H54 (cell line): ENCODE data around the gene SBK2.

ENCODE experiments used
- DNase-seq: peaks from one replicate; pipeline ENCODE4 v3.0.0; 2011; ENCODE audit warnings: low spot score, mixed read lengths; ENCODE audit not compliant: insufficient read length
- FAIRE-seq: peaks from 3 replicates; lab custom pipeline; 2011; peaks lifted over from hg19 to GRCh38; lab: Jason Lieb, UNC
- POLR2A ChIP-seq: IDR thresholded peaks from 2 replicates; pipeline ENCODE4 v1.6.1; 2011; ENCODE audit warnings: low read depth, mild to moderate bottlenecking, low read length

Gene SBK2

GRCh38 chr19:55546822-55547614 lies 10.1 kb upstream of the SBK2 start:
- peak; percentile 33 for FAIRE-seq

GRCh38 chr19:55546011-55546410 lies 9.1 kb upstream of the SBK2 start:
- DNase-seq (no peak), FAIRE-seq (no peak)
- TF ChIP-seq POLR2A: no peak

More at GRCh38 chr19:55546822-55547614, 10.1 kb upstream of the SBK2 start:
- DNase-seq: peak; percentile 95
- no peak for TF ChIP-seq POLR2A

- FAIRE-seq: no peak
- DNase-seq: no peak
- TF ChIP-seq POLR2A: no peak
Observed at GRCh38 chr19:55545443-55545842, 8.5 kb upstream of the SBK2 start, which contains the start of gene SBK3. Gene SBK3 (minus strand): TSS chr19:55545543. CDS start chr19:55545543, 0 bp downstream.

- TF ChIP-seq POLR2A: no peak
- FAIRE-seq (no peak), DNase-seq (no peak)
Observed at GRCh38 chr19:55544776-55545439, 8.0 kb upstream of the SBK2 start.

- no peak for DNase-seq
- no peak for FAIRE-seq
- no peak for TF ChIP-seq POLR2A
Observed at GRCh38 chr19:55544014-55544413, 7.1 kb upstream of the SBK2 start.

GRCh38 chr19:55543567-55543966 lies 6.6 kb upstream of the SBK2 start:
- DNase-seq: no peak
- TF ChIP-seq POLR2A: no peak
- FAIRE-seq: no peak

GRCh38 chr19:55542292-55542855 lies 5.4 kb upstream of the SBK2 start:
- TF ChIP-seq POLR2A: no peak
- FAIRE-seq (no peak), DNase-seq (no peak)

- no peak for FAIRE-seq
- no peak for DNase-seq
- TF ChIP-seq POLR2A: no peak
Observed at GRCh38 chr19:55541091-55541490, 4.2 kb upstream of the SBK2 start.

- no peak for DNase-seq
- TF ChIP-seq POLR2A: no peak
- FAIRE-seq: no peak
Observed at GRCh38 chr19:55540619-55541018, 3.7 kb upstream of the SBK2 start.

- no peak for DNase-seq
- TF ChIP-seq POLR2A: no peak
- FAIRE-seq: no peak
Observed at GRCh38 chr19:55539090-55539984, 2.4 kb upstream of the SBK2 start.

- TF ChIP-seq POLR2A: no peak
- FAIRE-seq: no peak
- no peak for DNase-seq
Observed at GRCh38 chr19:55538132-55538531, 1.2 kb upstream of the SBK2 start.

GRCh38 chr19:55537741-55538111 lies 793 bp upstream of the SBK2 start:
- FAIRE-seq: no peak
- DNase-seq: peak; percentile 95
- TF ChIP-seq POLR2A: no peak

GRCh38 chr19:55536366-55536765 lies 567 bp downstream of the SBK2 start:
- no peak for DNase-seq
- TF ChIP-seq POLR2A: no peak
- FAIRE-seq: no peak
